SK-N-SH treated with all-trans-retinoic acid at 6 μM for 48 hours (cell line): ENCODE results near the gene UPK3A.

ENCODE experiments used
- ATAC-seq: fragments of 200-7000 bp; cut with Tn5 transposase; 3 replicates; pipeline ENCODE4 v1.9.1; 2020; ENCODE audit warnings: mild to moderate bottlenecking, moderate library complexity
- CSRNP3 ChIP-seq: fragments of 250-450 bp; sonication (Bioruptor Pico); IDR thresholded peaks from 2 replicates; pipeline ENCODE4 v1.5.1; 2021; ENCODE audit warnings: mild to moderate bottlenecking, moderate library complexity
- POU6F1 ChIP-seq: fragments of 250-450 bp; sonication (Bioruptor Pico); IDR thresholded peaks from 2 replicates; pipeline ENCODE4 v1.8.0; 2021; ENCODE audit warnings: low read depth, mild to moderate bottlenecking, moderate library complexity, borderline replicate concordance
- TOX ChIP-seq: fragments of 250-450 bp; sonication (Bioruptor Pico); IDR thresholded peaks from 2 replicates; pipeline ENCODE4 v1.8.0; 2021; ENCODE audit warnings: mild to moderate bottlenecking, moderate library complexity, borderline replicate concordance
- TF ChIP-seq, protein P1 (sequence below): fragments of 250-450 bp; sonication (Bioruptor Pico); IDR thresholded peaks from 2 replicates; pipeline ENCODE4 v1.5.0; 2020; ENCODE audit warnings: mild to moderate bottlenecking, moderate library complexity

Gene UPK3A

DNA sequence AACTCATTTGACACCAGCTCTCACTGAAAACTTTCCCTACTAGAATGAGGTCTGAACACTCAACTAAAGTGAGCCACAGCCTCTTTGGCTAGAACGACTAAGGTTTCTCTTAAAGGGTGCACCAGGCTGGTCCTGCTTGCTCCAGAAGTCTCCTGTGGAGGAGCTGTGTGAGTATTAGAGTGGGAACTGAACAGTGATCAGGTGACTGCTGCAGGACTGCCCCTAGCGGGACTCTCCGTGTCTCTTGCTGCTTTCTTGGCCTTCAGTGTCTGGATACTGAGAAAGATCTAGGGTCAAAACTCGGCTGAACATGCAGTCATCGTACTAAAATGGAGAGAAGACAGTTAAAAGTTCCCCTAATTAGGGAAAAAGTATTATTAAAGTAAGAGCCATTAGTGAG is 59.6 kb downstream of the UPK3A start:
- TF ChIP-seq POU6F1 (CRISPR knock-in tag) (no peak), CSRNP3 (no peak), TOX (CRISPR knock-in tag) (no peak)
- TF ChIP-seq, protein P1, sequence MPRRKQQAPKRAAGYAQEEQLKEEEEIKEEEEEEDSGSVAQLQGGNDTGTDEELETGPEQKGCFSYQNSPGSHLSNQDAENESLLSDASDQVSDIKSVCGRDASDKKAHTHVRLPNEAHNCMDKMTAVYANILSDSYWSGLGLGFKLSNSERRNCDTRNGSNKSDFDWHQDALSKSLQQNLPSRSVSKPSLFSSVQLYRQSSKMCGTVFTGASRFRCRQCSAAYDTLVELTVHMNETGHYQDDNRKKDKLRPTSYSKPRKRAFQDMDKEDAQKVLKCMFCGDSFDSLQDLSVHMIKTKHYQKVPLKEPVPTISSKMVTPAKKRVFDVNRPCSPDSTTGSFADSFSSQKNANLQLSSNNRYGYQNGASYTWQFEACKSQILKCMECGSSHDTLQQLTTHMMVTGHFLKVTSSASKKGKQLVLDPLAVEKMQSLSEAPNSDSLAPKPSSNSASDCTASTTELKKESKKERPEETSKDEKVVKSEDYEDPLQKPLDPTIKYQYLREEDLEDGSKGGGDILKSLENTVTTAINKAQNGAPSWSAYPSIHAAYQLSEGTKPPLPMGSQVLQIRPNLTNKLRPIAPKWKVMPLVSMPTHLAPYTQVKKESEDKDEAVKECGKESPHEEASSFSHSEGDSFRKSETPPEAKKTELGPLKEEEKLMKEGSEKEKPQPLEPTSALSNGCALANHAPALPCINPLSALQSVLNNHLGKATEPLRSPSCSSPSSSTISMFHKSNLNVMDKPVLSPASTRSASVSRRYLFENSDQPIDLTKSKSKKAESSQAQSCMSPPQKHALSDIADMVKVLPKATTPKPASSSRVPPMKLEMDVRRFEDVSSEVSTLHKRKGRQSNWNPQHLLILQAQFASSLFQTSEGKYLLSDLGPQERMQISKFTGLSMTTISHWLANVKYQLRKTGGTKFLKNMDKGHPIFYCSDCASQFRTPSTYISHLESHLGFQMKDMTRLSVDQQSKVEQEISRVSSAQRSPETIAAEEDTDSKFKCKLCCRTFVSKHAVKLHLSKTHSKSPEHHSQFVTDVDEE = no peak
- no peak for ATAC-seq
